ENCODE results near the gene TIFAB. TPM values are rescaled to one million over a fixed set of nuclear protein-coding genes. Genes with fewer than 3 reads are reported as not detected.

The TIFAB gene
- total RNA-seq, 4 donors from 2014 or later, result 0.08 TPM; not detected in 3

DNA sequence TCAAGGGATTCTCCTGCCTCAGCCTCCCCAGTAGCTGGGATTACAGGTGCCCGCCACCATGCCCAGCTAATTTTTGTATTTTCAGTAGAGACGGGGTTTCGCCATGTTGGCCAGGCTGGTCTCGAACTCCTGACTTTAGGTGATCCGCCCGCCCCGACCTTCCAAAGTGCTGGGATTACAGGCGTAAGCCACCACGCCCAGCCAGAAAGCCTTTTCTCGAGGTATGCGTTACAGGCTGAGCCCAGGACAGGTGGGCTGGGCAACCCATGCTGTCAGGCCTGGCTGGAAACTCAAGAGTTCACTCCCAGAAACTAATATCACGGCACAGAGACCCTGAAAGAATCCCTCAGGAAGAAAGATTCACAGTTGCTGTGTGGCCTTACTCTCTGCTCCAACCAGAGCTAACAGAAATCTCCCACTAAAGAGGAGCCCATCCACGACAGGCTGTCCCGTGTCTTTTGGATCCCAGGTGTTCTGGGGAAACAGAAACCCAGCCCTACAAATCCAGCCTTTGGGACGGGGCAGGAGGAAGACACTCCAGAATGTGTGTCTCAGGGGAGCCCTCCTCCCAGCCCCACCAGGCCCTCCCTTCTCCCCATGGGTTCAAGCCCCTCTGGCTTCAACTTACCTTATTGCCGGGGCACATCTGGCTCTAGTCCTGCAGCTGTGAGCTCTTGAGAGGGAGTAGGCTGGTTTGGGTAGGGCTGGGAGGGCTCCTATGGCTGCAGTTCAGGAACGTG, 400 bp downstream of the TIFAB start:
- peak in 1 of 2 donors; percentile 49 for DNase-seq (ENCODE audit: low spot score in 2 of 2)
- TF ChIP-seq CTCF (IDR thresholded peaks at IDR 0.05) (no peak), EP300 (IDR thresholded peaks at IDR 0.05) (no peak), POLR2AphosphoS5 (IDR thresholded peaks at IDR 0.05) (no peak), POLR2A (IDR thresholded peaks at IDR 0.05) (no peak)
- Histone ChIP-seq H3K9me3 (no peaks in the 10 kb centered on the region), H3K27me3 (peaks cover 18% of the 10 kb centered on the region), H3K4me1 (peaks cover 3% of the 10 kb centered on the region), H3K27ac (no peak overlapping the region), H3K4me3 (no peak overlapping the region), H3K36me3 (no peaks in the 10 kb centered on the region)
- 83% methylated on average over 16 of the region's 17 CpGs for WGBS

DNA sequence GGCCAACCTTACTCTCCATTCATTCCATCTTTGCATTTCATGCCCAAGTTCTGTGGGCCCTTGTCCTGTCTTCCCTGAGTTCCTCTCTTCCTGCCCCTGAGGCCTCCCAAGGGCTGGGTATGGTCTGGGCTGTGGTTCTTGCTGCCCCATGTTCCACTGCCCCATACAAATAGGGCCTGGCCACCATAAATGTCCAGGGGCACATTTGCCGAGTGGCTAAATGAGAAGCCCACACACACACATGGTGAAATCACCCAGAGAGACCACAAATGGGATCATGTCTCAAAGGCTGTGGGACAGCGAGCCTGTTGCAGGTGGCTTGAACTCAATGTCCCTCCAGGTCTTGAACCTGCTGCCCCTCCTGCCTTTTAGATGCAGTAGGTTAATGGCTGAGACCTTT, 1.2 kb downstream of the TIFAB start:
- H3K4me1 ChIP-seq, result peaks cover 2% of the 10 kb centered on the region
- H3K27me3 ChIP-seq, result peaks cover 18% of the 10 kb centered on the region
- H3K36me3 ChIP-seq, result no peaks in the 10 kb centered on the region
- TF ChIP-seq POLR2A (IDR thresholded peaks at IDR 0.05), result no peak
- no peak for TF ChIP-seq EP300 (IDR thresholded peaks at IDR 0.05)
- no peak for TF ChIP-seq POLR2AphosphoS5 (IDR thresholded peaks at IDR 0.05)
- TF ChIP-seq CTCF (IDR thresholded peaks at IDR 0.05), result no peak
- no peaks in the 10 kb centered on the region for H3K9me3 ChIP-seq
- H3K4me3 ChIP-seq, result no peak overlapping the region
- no peak overlapping the region for H3K27ac ChIP-seq
- peak in 1 of 2 donors; percentile 44 for DNase-seq (ENCODE audit: low spot score in 2 of 2)
- 94% methylated on average over 2 of the region's 2 CpGs for WGBS

- H3K4me3 ChIP-seq, result no peak overlapping the region
- 89% methylated on average over 3 of the region's 3 CpGs for WGBS
- no peaks in the 10 kb centered on the region for H3K36me3 ChIP-seq
Observed at GRCh38 chr5:135450336-135450735, 1.8 kb downstream of the TIFAB start.

GRCh38 chr5:135449644-135450043, 2.5 kb downstream of the TIFAB start:
- Histone ChIP-seq H3K27ac (no peak overlapping the region), H3K36me3 (no peaks in the 10 kb centered on the region), H3K27me3 (peaks cover 18% of the 10 kb centered on the region), H3K9me3 (no peaks in the 10 kb centered on the region), H3K4me3 (no peak overlapping the region), H3K4me1 (no peaks in the 10 kb centered on the region)
- 94% methylated on average over 7 of the region's 12 CpGs for WGBS
- DNase-seq (ENCODE audit: low spot score in 2 of 2), result peak in 1 of 2 donors; percentile 78
- TF ChIP-seq EP300 (IDR thresholded peaks at IDR 0.05) (no peak), POLR2AphosphoS5 (IDR thresholded peaks at IDR 0.05) (no peak), POLR2A (IDR thresholded peaks at IDR 0.05) (no peak), CTCF (IDR thresholded peaks at IDR 0.05) (no peak)

More at GRCh38 chr5:135450336-135450735, 1.8 kb downstream of the TIFAB start:
- Histone ChIP-seq H3K27me3 (peaks cover 18% of the 10 kb centered on the region), H3K9me3 (no peaks in the 10 kb centered on the region), H3K4me1 (no peaks in the 10 kb centered on the region), H3K27ac (no peak overlapping the region)
- DNase-seq (ENCODE audit: low spot score in 2 of 2), result peak in 1 of 2 donors; percentile 37
- no peak for TF ChIP-seq POLR2A (IDR thresholded peaks at IDR 0.05)
- TF ChIP-seq CTCF (IDR thresholded peaks at IDR 0.05), result no peak
- TF ChIP-seq POLR2AphosphoS5 (IDR thresholded peaks at IDR 0.05), result no peak
- no peak for TF ChIP-seq EP300 (IDR thresholded peaks at IDR 0.05)

DNA sequence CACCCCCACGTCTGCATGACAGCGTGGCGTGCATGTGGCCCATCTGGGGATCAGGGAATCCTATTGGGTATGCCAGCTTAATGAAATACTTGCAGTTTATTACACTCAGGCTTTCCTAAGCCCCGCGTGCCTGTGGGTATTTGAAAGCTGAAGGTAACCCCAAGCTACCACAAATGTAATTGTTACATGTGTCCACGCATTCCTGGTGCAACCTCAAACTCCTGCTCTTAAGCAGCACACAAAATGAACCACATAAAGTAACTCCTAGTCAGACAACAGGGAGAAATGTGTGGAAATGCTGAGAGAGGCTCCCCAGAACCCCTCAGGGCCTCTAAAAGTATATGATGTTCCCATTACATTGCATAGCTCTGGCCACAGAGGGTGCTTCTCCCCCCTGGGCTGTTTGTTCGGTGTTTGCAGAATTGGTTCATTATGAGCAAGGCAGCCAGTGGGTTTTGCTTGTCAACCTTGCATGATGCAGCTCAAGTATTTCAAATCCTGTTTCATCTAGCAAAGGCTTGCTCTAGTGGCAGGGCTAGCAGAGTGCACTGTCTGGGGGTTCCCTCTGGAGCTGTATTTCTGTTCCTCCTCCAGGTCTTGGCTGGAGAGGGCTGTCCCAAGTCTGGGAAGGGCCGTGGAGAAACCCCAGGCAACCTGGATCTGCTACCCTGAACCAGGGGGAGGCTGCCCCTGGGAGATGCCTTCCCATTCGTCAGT, 3.2 kb downstream of the TIFAB start:
- peaks cover 18% of the 10 kb centered on the region for H3K27me3 ChIP-seq
- no peak overlapping the region for H3K4me3 ChIP-seq
- peak in 1 of 2 donors; percentile 47 for DNase-seq (ENCODE audit: low spot score in 2 of 2)
- TF ChIP-seq POLR2AphosphoS5 (IDR thresholded peaks at IDR 0.05), result no peak
- no peak overlapping the region for H3K27ac ChIP-seq
- H3K9me3 ChIP-seq, result no peaks in the 10 kb centered on the region
- no peaks in the 10 kb centered on the region for H3K36me3 ChIP-seq
- no peaks in the 10 kb centered on the region for H3K4me1 ChIP-seq
- WGBS, result 66% methylated on average over 7 of the region's 9 CpGs

All from suprapubic skin (tissue), 4 donors.